ENCODE data around the gene SLC28A2. TPM values are rescaled to one million over a fixed set of nuclear protein-coding genes. Genes with fewer than 3 reads are reported as not detected.

The SLC28A2 gene
- total RNA-seq, 1 donor: not detected

DNA sequence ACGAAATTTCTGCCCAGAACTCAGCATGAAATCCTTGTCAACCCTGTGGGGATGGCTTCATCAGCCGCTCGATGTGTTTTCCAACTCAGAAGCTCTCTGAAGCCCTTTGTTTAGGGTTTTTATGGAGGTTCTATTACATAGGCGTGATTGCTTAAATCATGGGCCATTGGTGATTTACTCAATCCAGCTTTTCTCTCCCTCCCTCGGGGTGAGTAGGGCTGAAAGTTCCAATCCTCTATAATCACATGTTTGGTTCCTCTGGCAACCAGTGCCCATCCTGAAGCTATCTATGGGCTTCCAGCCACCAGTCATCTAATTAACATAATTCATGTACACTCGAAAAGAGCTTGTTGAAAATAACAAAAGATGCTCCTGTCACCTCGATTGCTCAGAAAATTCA is 74.7 kb downstream of the SLC28A2 start:
- TF ChIP-seq CTCF (IDR thresholded peaks at IDR 0.05; ENCODE audit: extremely low read depth, low read depth, low read length): no peak
- Histone ChIP-seq H3K36me3 (ENCODE audit: insufficient read depth, low read length) (no peaks in the 10 kb centered on the region), H3K4me2 (ENCODE audit: insufficient read depth, low read length) (no peak overlapping the region), H3K9me3 (ENCODE audit: low read depth, low read length) (no peaks in the 10 kb centered on the region), H4K20me1 (ENCODE audit: insufficient read depth, low read length) (no peaks in the 10 kb centered on the region), H3K27me3 (ENCODE audit: insufficient read depth, low read length) (peaks cover 8% of the 10 kb centered on the region), H3K27ac (ENCODE audit: low read depth, low read length) (no peak overlapping the region), H2AFZ (ENCODE audit: low read length) (no peak overlapping the region), H3K4me3 (ENCODE audit: insufficient read depth, low read length) (no peak overlapping the region), H3K79me2 (ENCODE audit: insufficient read depth, low read length) (no peaks in the 10 kb centered on the region), H3K4me1 (ENCODE audit: insufficient read depth, low read length) (no peaks in the 10 kb centered on the region)
- DNase-seq (ENCODE audit: insufficient read length, low spot score, missing footprints): no peak

Other genes starting within 250 kb of the SLC28A2 start
- gene SORD, start 229.0 kb upstream of the SLC28A2 start, total RNA-seq: 9.8 and 12.4 TPM in 2 replicates
- gene DUOX2, start 138.1 kb upstream of the SLC28A2 start, total RNA-seq: under 0.01 TPM in 1 of 2 replicates, not detected in the other
- gene DUOXA2, start 137.9 kb upstream of the SLC28A2 start, total RNA-seq: not detected in 2 replicates
- gene DUOXA1, start 122.4 kb upstream of the SLC28A2 start, total RNA-seq: 0.29 and 0.36 TPM in 2 replicates
- gene DUOX1, start 122.2 kb upstream of the SLC28A2 start, total RNA-seq: under 0.01 and 0.29 TPM in 2 replicates
- 3.3 and 4.1 TPM in 2 replicates for gene SHF, start 64.3 kb upstream of the SLC28A2 start, total RNA-seq
- gene GATM, start 126.3 kb downstream of the SLC28A2 start, total RNA-seq: 0.59 and 0.72 TPM in 2 replicates